Endothelial cell of umbilical vein (primary cell): ENCODE data around the gene C10orf67. TPM values are rescaled to one million over a fixed set of nuclear protein-coding genes. Genes with fewer than 3 reads are reported as not detected.

ENCODE experiments used
- BruUV-seq: library from RNA; stranded (reverse); fragments of 400-500 nt; replicated peaks from 2 replicates; lab custom pipeline; 2021; lab: Mats Ljungman, UMichigan
- CTCF ChIA-PET: fragments of 300-600, 350-600 bp; sonication (Branson Sonifier 250); formaldehyde crosslinking; loops from one replicate; lab custom pipeline; 2021; ENCODE audit warnings: antibody characterized with exemption, inconsistent platforms; lab: Charles Lee
- POLR2A ChIA-PET: fragments of 300-600, 350-600 bp; sonication (Branson Sonifier 250); formaldehyde crosslinking; loops from one replicate; lab custom pipeline; 2021; ENCODE audit warnings: antibody characterized with exemption, inconsistent platforms; lab: Charles Lee
- DNase-seq: peaks from one replicate; pipeline ENCODE4 v3.0.0-alpha.2; 2011; ENCODE audit warnings: low read depth, low spot score
- FAIRE-seq: peaks from 2 replicates; lab custom pipeline; 2011; peaks lifted over from hg19 to GRCh38; lab: Jason Lieb, UNC
- H2AFZ ChIP-seq: 2 replicates; pipeline ENCODE4 v1.6.0; 2012; ENCODE audit warnings: low read depth, low read length, control low read depth, inconsistent platforms
- H3K27ac ChIP-seq: 2 replicates; pipeline ENCODE4 v1.5.1; 2011; ENCODE audit warnings: low read depth, mild to moderate bottlenecking, control low read depth, low read length, moderate library complexity; ENCODE audit not compliant: insufficient read depth
- H3K27me3 ChIP-seq, 2 experiments: 2 replicates each; pipeline versions ENCODE4 v1.6.0 to v1.6.1; 2011; ENCODE audit warnings: low read length in 2 of 2, mixed read lengths in 1 of 2; ENCODE audit not compliant: control insufficient read depth in 2 of 2, insufficient read depth in 2 of 2
- H3K36me3 ChIP-seq, 2 experiments: 2 replicates in 1 of 2; 3 replicates in 1 of 2; pipeline ENCODE4 v1.5.1; 2011; ENCODE audit warnings: low read length in 2 of 2, mild to moderate bottlenecking in 1 of 2, moderate library complexity in 1 of 2; ENCODE audit not compliant: control insufficient read depth in 2 of 2, insufficient read depth in 2 of 2; ENCODE audit errors: extremely low read depth in 1 of 2
- H3K4me1 ChIP-seq: 3 replicates; pipeline ENCODE4 v1.5.1; 2011; ENCODE audit warnings: mild to moderate bottlenecking, low read length; ENCODE audit not compliant: control insufficient read depth, insufficient read depth; ENCODE audit errors: extremely low read depth
- H3K4me2 ChIP-seq: 2 replicates; pipeline ENCODE4 v1.6.1; 2011; ENCODE audit warnings: low read length, control low read depth, mixed read lengths; ENCODE audit not compliant: insufficient read depth
- H3K4me3 ChIP-seq, 3 experiments: fragments of 200-600 bp in 1 of 3; sonication (generic), shearing (Covaris generic) in 1 of 3; replicated peaks in 1 of 3; 2 replicates each; pipeline ENCODE4 v1.5.1; 2011 to 2016; ENCODE audit warnings: control low read depth in 3 of 3, low read length in 3 of 3, mild to moderate bottlenecking in 2 of 3, inconsistent platforms in 1 of 3, low read depth in 1 of 3, moderate library complexity in 1 of 3; ENCODE audit not compliant: insufficient read depth in 1 of 3
- H3K79me2 ChIP-seq: 2 replicates; pipeline ENCODE4 v1.6.0; 2012; ENCODE audit warnings: low read length, inconsistent platforms; ENCODE audit not compliant: control insufficient read depth, insufficient read depth
- H3K9ac ChIP-seq: replicated peaks from 2 replicates; pipeline ENCODE3; 2011; ENCODE audit warnings: low read length, control low read depth; ENCODE audit not compliant: insufficient read depth; ENCODE audit errors: extremely low read depth
- H3K9me1 ChIP-seq: replicated peaks from 3 replicates; pipeline ENCODE4 v1.6.0; 2011; ENCODE audit warnings: mild to moderate bottlenecking, low read length; ENCODE audit not compliant: control insufficient read depth, insufficient read depth; ENCODE audit errors: extremely low read depth
- H3K9me3 ChIP-seq: replicated peaks from 2 replicates; pipeline ENCODE4 v1.5.1; 2012; ENCODE audit warnings: low read length, inconsistent platforms; ENCODE audit not compliant: control insufficient read depth, insufficient read depth
- H4K20me1 ChIP-seq: replicated peaks from 2 replicates; pipeline ENCODE3; 2011; ENCODE audit warnings: mild to moderate bottlenecking, low read length; ENCODE audit not compliant: control insufficient read depth, insufficient read depth; ENCODE audit errors: extremely low read depth
- EZH2 ChIP-seq: IDR thresholded peaks from 2 replicates; pipeline ENCODE4 v1.6.1; 2012; ENCODE audit warnings: borderline replicate concordance, low read depth, mild to moderate bottlenecking, moderate library complexity, low read length, inconsistent platforms; ENCODE audit not compliant: severe bottlenecking
- FOS ChIP-seq: IDR thresholded peaks from 2 replicates; pipeline ENCODE4 v1.6.1; 2011; ENCODE audit warnings: mild to moderate bottlenecking, low read length, moderate library complexity, borderline replicate concordance; ENCODE audit not compliant: insufficient read depth
- GATA2 ChIP-seq: IDR thresholded peaks from 2 replicates; pipeline ENCODE4 v1.7.0; 2011; ENCODE audit warnings: low read depth, mild to moderate bottlenecking, moderate library complexity, mixed read lengths, low read length; ENCODE audit not compliant: insufficient read length, insufficient read depth
- JUN ChIP-seq: IDR thresholded peaks from 2 replicates; pipeline ENCODE4 v1.6.1; 2011; ENCODE audit warnings: borderline replicate concordance, low read depth; ENCODE audit not compliant: insufficient read length, insufficient read depth
- MYC ChIP-seq: IDR thresholded peaks from one replicate; pipeline ENCODE4 v1.6.1; 2011; ENCODE audit warnings: mild to moderate bottlenecking, low read depth, low read length
- POLR2A ChIP-seq: IDR thresholded peaks from 2 replicates; pipeline ENCODE4 v1.6.1; 2012; ENCODE audit warnings: low read depth, mild to moderate bottlenecking, control low read depth, low read length
- POLR2AphosphoS5 ChIP-seq: IDR thresholded peaks from 2 replicates; pipeline ENCODE4 v1.6.1; 2012; ENCODE audit warnings: low read depth, mild to moderate bottlenecking, control low read depth, low read length, moderate library complexity; ENCODE audit not compliant: insufficient read depth
- dilution Hi-C: fragments of 300-500 bp; cut with MboI; formaldehyde crosslinking; loops from one replicate; pipeline ENCODE4 v1.15.0; 2019; ENCODE audit warnings: low sequenced_read_pairs; ENCODE audit not compliant: extremely low pct_ligation_motif_present
- intact Hi-C: fragments of 100-400 bp; cut with micrococcal nuclease; formaldehyde crosslinking; loops from one replicate; pipeline ENCODE4 v1.10.0; 2022
- polyA plus RNA-seq, 4 experiments: library from polyadenylated mRNA; depleted of rRNA in 3 of 4; stranded (reverse) in 3 of 4; unstranded in 1 of 4; fragments of >200 nt; gene quantifications; 2 replicates each; pipeline versions ENCODE4 v1.2.1 to v1.2.3, GENCODE V29; 2011 to 2012; ENCODE audit warnings: missing spikeins in 1 of 4
- total RNA-seq: library from RNA; stranded (reverse); gene quantifications from 2 replicates; pipeline ENCODE4 v1.2.3, GENCODE V29; 2021
- TF ChIP-seq, protein P1 (sequence below), 2 donors: IDR thresholded peaks; 1 replicate in 1 of 2; 2 replicates in 1 of 2; pipeline ENCODE4 v1.5.1; 2011; ENCODE audit warnings: low read length in 2 of 2, mild to moderate bottlenecking in 2 of 2, moderate library complexity in 2 of 2, control low read depth in 1 of 2, inconsistent platforms in 1 of 2, low read depth in 1 of 2; ENCODE audit not compliant: insufficient read depth in 1 of 2; ENCODE audit errors: extremely low read depth in 1 of 2
- TF ChIP-seq, protein P2 (sequence below): IDR thresholded peaks from 2 replicates; pipeline ENCODE4 v1.6.1; 2011; ENCODE audit not compliant: insufficient read depth, insufficient read length

C10orf67 gene
- total and polyA plus RNA-seq, 2 donors (not counting 3 experiments of a cell fraction or from before 2014, with no cell fraction given), result not detected

DNA sequence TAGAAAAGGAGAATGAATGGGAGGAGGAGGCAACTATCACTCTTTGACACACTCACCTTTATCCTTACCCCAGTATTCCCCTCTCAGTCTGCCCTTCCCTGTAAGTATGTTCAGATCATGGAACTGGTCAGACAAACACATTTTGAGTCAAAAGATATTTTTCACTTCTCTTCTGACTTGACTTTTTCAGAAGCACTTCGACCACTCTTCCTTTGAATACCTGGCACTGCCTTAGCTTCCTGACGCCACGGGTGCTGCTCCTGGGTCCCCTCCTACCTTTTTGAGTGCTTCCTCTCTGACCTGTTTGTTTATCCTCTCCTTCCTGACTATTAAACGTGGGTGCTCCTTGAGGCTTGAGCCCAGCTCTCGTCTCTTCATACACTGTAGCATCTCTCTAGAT lies 19.8 kb upstream of the C10orf67 start:
- H3K4me2 ChIP-seq, result no peak overlapping the region
- no peak overlapping the region for H2AFZ ChIP-seq
- ChIA-PET CTCF (no interaction called here), POLR2A (no interaction called here)
- H3K79me2 ChIP-seq, result no peaks in the 10 kb centered on the region
- no peak overlapping the region for H3K4me3 ChIP-seq
- no peaks in the 10 kb centered on the region for H3K36me3 ChIP-seq
- dilution Hi-C loops, result no loop called here
- DNase-seq (no peak), FAIRE-seq (no peak)
- no peaks in the 10 kb centered on the region for H4K20me1 ChIP-seq
- BruUV-seq, result no TSS peak
- no peaks in the 10 kb centered on the region for H3K9me3 ChIP-seq
- TF ChIP-seq GATA2, result no peak
- TF ChIP-seq MYC, result no peak
- TF ChIP-seq, protein P1, sequence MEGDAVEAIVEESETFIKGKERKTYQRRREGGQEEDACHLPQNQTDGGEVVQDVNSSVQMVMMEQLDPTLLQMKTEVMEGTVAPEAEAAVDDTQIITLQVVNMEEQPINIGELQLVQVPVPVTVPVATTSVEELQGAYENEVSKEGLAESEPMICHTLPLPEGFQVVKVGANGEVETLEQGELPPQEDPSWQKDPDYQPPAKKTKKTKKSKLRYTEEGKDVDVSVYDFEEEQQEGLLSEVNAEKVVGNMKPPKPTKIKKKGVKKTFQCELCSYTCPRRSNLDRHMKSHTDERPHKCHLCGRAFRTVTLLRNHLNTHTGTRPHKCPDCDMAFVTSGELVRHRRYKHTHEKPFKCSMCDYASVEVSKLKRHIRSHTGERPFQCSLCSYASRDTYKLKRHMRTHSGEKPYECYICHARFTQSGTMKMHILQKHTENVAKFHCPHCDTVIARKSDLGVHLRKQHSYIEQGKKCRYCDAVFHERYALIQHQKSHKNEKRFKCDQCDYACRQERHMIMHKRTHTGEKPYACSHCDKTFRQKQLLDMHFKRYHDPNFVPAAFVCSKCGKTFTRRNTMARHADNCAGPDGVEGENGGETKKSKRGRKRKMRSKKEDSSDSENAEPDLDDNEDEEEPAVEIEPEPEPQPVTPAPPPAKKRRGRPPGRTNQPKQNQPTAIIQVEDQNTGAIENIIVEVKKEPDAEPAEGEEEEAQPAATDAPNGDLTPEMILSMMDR (IDR thresholded peaks at IDR 0.05; ENCODE audit: extremely low read depth in 1 of 2, insufficient read depth in 1 of 2, low read depth in 1 of 2, low read length in 2 of 2), result no peak
- no peak for TF ChIP-seq POLR2AphosphoS5
- no peak for TF ChIP-seq JUN
- TF ChIP-seq, protein P2, sequence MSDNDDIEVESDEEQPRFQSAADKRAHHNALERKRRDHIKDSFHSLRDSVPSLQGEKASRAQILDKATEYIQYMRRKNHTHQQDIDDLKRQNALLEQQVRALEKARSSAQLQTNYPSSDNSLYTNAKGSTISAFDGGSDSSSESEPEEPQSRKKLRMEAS, result no peak
- TF ChIP-seq EZH2, result no peak
- no peak for TF ChIP-seq FOS
- no peak for TF ChIP-seq POLR2A
- H3K27ac ChIP-seq, result no peak overlapping the region
- no peak overlapping the region for H3K9ac ChIP-seq
- H3K27me3 ChIP-seq, result no peaks in the 10 kb centered on the region
- H3K9me1 ChIP-seq, result no peaks in the 10 kb centered on the region
- H3K4me1 ChIP-seq, result no peaks in the 10 kb centered on the region
- intact Hi-C loops, result no loop called here
